ENCODE results near the gene TNNI2. TPM values are rescaled to one million over a fixed set of nuclear protein-coding genes. Genes with fewer than 3 reads are reported as not detected.

Gene TNNI2
- total and polyA plus RNA-seq, 7 donors = 985 to 6,537 (median 2,859) TPM

GRCh38 chr11:1876361-1877063, 37.7 kb downstream of the TNNI2 start:
- Histone ChIP-seq H3K9me3 (no peaks in the 10 kb centered on the region), H3K36me3 (ENCODE audit: insufficient read depth in 1 of 2, low read depth in 1 of 2) (no peaks in the 10 kb centered on the region), H3K27me3 (ENCODE audit: insufficient read depth in 3 of 3, low read length in 2 of 3) (peaks cover 0 to 20% (median 16%) of the 10 kb centered on the region in 3 donors), H3K27ac (peak overlapping the region; percentile 68), H3K4me1 (peaks cover 15% of the 10 kb centered on the region), H3K4me3 (peak overlapping the region; percentile 30)
- TF ChIP-seq, protein P1, sequence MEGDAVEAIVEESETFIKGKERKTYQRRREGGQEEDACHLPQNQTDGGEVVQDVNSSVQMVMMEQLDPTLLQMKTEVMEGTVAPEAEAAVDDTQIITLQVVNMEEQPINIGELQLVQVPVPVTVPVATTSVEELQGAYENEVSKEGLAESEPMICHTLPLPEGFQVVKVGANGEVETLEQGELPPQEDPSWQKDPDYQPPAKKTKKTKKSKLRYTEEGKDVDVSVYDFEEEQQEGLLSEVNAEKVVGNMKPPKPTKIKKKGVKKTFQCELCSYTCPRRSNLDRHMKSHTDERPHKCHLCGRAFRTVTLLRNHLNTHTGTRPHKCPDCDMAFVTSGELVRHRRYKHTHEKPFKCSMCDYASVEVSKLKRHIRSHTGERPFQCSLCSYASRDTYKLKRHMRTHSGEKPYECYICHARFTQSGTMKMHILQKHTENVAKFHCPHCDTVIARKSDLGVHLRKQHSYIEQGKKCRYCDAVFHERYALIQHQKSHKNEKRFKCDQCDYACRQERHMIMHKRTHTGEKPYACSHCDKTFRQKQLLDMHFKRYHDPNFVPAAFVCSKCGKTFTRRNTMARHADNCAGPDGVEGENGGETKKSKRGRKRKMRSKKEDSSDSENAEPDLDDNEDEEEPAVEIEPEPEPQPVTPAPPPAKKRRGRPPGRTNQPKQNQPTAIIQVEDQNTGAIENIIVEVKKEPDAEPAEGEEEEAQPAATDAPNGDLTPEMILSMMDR (IDR thresholded peaks at IDR 0.05) = peak; percentile 62
- DNase-seq (peak; percentile 78 to 89), ATAC-seq (peak; percentile 59 to 74 (median 71))
- WGBS, 3 donors = 5 to 7% (median 5%) methylated on average over 20 to 26 of the region's 26 CpGs
- intact Hi-C loops (cut with DNase I) = no loop called here

- TF ChIP-seq, protein P1 (IDR thresholded peaks at IDR 0.05) = no peak
- Histone ChIP-seq H3K4me1 (peaks cover 25% of the 10 kb centered on the region), H3K27ac (peak overlapping the region; percentile 68), H3K9me3 (no peaks in the 10 kb centered on the region), H3K27me3 (ENCODE audit: insufficient read depth in 3 of 3, low read length in 2 of 3) (peaks cover 0 to 19% (median 10%) of the 10 kb centered on the region in 3 donors), H3K36me3 (ENCODE audit: insufficient read depth in 1 of 2, low read depth in 1 of 2) (no peaks in the 10 kb centered on the region), H3K4me3 (no peak overlapping the region)
- DNase-seq (peak; percentile 62 to 80), ATAC-seq (no peak)
- intact Hi-C loops (cut with DNase I) = no loop called here
- 31 to 47% (median 35%) methylated on average over 32 to 33 of the region's 33 CpGs for WGBS, 3 donors
Observed at GRCh38 chr11:1877211-1878136, 38.7 kb downstream of the TNNI2 start.

DNA sequence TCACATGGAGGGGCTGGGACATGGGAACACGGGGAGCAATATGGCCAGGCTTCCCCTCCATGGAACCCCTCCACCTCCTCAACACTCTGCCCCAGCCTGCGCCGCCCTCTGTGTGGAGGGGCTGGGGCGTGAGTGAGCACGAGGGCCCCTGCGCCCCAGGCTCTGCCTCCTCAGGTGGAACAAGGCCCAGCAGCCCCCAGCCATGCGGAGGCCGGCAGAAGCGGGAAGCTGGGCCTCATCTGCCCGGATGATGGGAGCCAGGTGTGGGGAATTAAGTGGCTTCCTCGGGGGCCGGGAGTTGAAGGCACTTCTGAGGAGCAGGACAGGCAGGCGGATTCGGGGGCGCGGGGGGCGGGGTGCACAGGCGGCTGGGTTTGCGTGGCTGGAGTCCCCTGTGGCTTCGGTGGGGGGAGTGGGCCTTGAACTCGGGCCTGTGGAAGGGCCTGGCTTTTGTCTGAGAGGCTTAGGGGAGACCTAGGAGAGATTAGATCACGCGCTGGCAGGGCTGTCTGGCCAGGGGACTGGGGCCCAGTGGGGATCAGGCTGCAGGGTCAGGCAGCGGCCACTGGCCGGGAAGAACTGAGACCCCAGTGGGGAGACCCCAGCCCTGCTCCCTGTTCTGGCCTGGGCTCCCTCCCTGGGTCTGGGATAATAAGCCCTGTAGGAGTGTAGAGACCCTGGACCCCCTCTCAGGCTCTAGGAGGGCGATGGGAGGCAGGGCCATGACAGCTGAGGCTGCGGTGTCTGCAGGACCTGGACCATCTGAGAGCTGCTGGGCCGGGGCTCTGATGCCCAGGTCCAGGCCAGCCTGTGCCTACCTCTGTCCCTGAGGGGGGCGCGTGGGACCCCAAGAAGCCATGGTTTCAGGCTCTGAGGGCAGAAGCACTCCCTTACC, 39.6 kb downstream of the TNNI2 start:
- peaks cover 32% of the 10 kb centered on the region for H3K4me1 ChIP-seq

More for the DNA sequence above, 39.6 kb downstream of the TNNI2 start:
- peaks cover 0 to 12% (median 7%) of the 10 kb centered on the region in 3 donors for H3K27me3 ChIP-seq (ENCODE audit: insufficient read depth in 3 of 3, low read length in 2 of 3)
- peak overlapping the region; percentile 68 for H3K27ac ChIP-seq
- intact Hi-C loops (cut with DNase I) = no loop called here
- no peaks in the 10 kb centered on the region for H3K9me3 ChIP-seq
- ATAC-seq = no peak
- H3K36me3 ChIP-seq (ENCODE audit: insufficient read depth in 1 of 2, low read depth in 1 of 2) = no peaks in the 10 kb centered on the region
- H3K4me3 ChIP-seq = no peak overlapping the region
- WGBS, 3 donors = 68 to 75% (median 70%) methylated on average over 27 to 30 of the region's 30 CpGs
- DNase-seq = peak; percentile 54 to 66
- TF ChIP-seq, protein P1 (IDR thresholded peaks at IDR 0.05) = no peak

Measured in psoas muscle (tissue), 8 donors.